HEK293T (cell line): ENCODE results near the gene PRAC2.

Experiments
- CTCF ChIA-PET: fragments of 350-600 bp; formaldehyde crosslinking; extraction: SDS; loops from one replicate; lab custom pipeline; 2021; ENCODE audit warnings: antibody characterized with exemption, inconsistent platforms; lab: Yijun Ruan, JAX
- POLR2A ChIA-PET: fragments of 350-600 bp; formaldehyde crosslinking; extraction: SDS; loops from one replicate; lab custom pipeline; 2020; ENCODE audit warnings: antibody characterized with exemption, inconsistent platforms; lab: Yijun Ruan, JAX
- DNase-seq: peaks from one replicate; pipeline ENCODE4 v3.0.0; 2012; ENCODE audit warnings: mixed read lengths; ENCODE audit errors: extremely low spot score
- ARNT ChIP-seq: fragments of 450-650 bp; IDR thresholded peaks from 2 replicates; pipeline ENCODE4 v1.6.1; 2017; ENCODE audit warnings: mild to moderate bottlenecking
- BHLHE40 ChIP-seq: fragments of 450-650 bp; IDR thresholded peaks from 2 replicates; pipeline ENCODE4 v1.6.1; 2016; ENCODE audit warnings: mild to moderate bottlenecking, moderate library complexity, borderline replicate concordance
- CTBP1 ChIP-seq: fragments of 450-650 bp; IDR thresholded peaks from 2 replicates; pipeline ENCODE4 v1.6.1; 2016; ENCODE audit warnings: borderline replicate concordance
- ELF4 ChIP-seq: fragments of 450-650 bp; IDR thresholded peaks from 2 replicates; pipeline ENCODE4 v1.6.1; 2017; ENCODE audit warnings: antibody characterized with exemption
- FOXA1 ChIP-seq: fragments of 450-650 bp; IDR thresholded peaks from 2 replicates; pipeline ENCODE4 v1.6.1; 2016; ENCODE audit warnings: mild to moderate bottlenecking
- FOXK2 ChIP-seq: fragments of 450-650 bp; IDR thresholded peaks from 2 replicates; pipeline ENCODE4 v1.6.1; 2016; ENCODE audit warnings: mild to moderate bottlenecking
- FOXM1 ChIP-seq: fragments of 450-650 bp; IDR thresholded peaks from 2 replicates; pipeline ENCODE4 v1.6.1; 2017; ENCODE audit warnings: mild to moderate bottlenecking, borderline replicate concordance
- HDGF ChIP-seq: fragments of 450-650 bp; IDR thresholded peaks from 2 replicates; pipeline ENCODE4 v1.6.1; 2017; ENCODE audit warnings: antibody characterized with exemption, borderline replicate concordance
- L3MBTL2 ChIP-seq: fragments of 450-650 bp; conservative IDR thresholded peaks from 2 replicates; pipeline ENCODE4 v1.6.1; 2016; ENCODE audit warnings: mild to moderate bottlenecking
- LEF1 ChIP-seq: fragments of 450-650 bp; IDR thresholded peaks from 2 replicates; pipeline ENCODE4 v1.6.1; 2017; ENCODE audit warnings: mild to moderate bottlenecking, borderline replicate concordance
- NFRKB ChIP-seq: fragments of 450-650 bp; IDR thresholded peaks from 2 replicates; pipeline ENCODE4 v1.6.1; 2016; ENCODE audit warnings: mild to moderate bottlenecking, moderate library complexity
- SP1 ChIP-seq: fragments of 450-650 bp; IDR thresholded peaks from 2 replicates; pipeline ENCODE4 v1.6.1; 2017
- SUZ12 ChIP-seq: fragments of 450-650 bp; IDR thresholded peaks from 2 replicates; pipeline ENCODE4 v1.6.1; 2016; ENCODE audit warnings: mild to moderate bottlenecking
- TARDBP ChIP-seq: fragments of 450-650 bp; IDR thresholded peaks from 2 replicates; pipeline ENCODE4 v1.6.1; 2016
- ZNF384 ChIP-seq: fragments of 450-650 bp; IDR thresholded peaks from 2 replicates; pipeline ENCODE4 v1.6.1; 2016
- TF ChIP-seq, protein P1 (sequence below): fragments of 450-650 bp; IDR thresholded peaks from 2 replicates; pipeline ENCODE4 v1.6.1; 2016

The PRAC2 gene

DNA sequence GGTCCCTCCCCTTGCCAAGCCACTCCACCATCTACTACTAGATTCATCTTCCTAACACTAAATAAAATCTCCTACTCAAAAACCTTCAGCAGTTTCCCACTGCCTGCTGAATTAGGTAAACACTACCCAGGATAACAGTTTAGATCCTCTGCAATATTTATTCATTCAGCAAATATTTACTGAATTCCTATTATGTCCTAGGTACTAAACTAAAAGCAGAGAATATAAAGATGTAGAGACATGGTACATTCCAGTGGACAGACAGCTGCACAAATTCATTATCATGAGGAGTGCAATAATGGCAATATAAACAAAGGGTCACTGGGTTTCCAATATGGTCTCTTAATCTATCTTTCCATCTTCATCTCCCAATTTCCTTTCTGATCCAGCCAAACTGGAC is 36.3 kb downstream of the PRAC2 start:
- ChIA-PET CTCF (interaction anchor here (0.7 kb wide), 1 partner anchor 45 kb away, joined by 3 read pairs; no protein-coding TSS in a partner anchor), POLR2A (interaction anchor here (2.4 kb wide), 1 partner anchor 29 kb away, joined by 9 read pairs; no protein-coding TSS in a partner anchor)
- DNase-seq, result no peak
- no peak for TF ChIP-seq ZNF384
- TF ChIP-seq HDGF, result no peak
- no peak for TF ChIP-seq TARDBP
- no peak for TF ChIP-seq FOXA1
- no peak for TF ChIP-seq CTBP1
- TF ChIP-seq SUZ12, result no peak
- no peak for TF ChIP-seq FOXK2
- TF ChIP-seq FOXM1, result no peak
- TF ChIP-seq NFRKB, result no peak
- no peak for TF ChIP-seq SP1
- TF ChIP-seq, protein P1, sequence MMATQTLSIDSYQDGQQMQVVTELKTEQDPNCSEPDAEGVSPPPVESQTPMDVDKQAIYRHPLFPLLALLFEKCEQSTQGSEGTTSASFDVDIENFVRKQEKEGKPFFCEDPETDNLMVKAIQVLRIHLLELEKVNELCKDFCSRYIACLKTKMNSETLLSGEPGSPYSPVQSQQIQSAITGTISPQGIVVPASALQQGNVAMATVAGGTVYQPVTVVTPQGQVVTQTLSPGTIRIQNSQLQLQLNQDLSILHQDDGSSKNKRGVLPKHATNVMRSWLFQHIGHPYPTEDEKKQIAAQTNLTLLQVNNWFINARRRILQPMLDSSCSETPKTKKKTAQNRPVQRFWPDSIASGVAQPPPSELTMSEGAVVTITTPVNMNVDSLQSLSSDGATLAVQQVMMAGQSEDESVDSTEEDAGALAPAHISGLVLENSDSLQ, result no peak

DNA sequence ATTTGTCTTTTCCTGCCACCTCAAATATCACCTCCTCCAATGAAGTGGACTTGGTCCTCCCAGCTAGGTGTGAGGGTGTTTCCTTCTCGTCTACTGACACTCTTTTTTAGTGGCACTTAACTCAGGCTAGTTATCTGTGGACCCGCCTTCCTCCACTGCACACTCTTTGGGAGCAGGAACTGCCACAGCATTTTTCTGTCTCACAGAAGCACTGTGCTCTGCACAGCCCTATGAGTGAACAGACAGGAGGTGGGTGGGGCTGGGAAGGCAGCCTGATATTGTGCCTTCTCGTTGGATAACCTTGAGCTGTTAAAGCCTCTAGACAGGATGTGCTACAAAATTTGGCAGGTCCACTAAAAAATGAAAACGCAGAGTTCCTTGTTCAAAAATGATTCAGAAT is 37.4 kb downstream of the PRAC2 start:
- no peak for DNase-seq
- ChIA-PET CTCF (interaction anchor here (0.8 kb wide), 1 partner anchor 36 kb away, joined by 3 read pairs; no protein-coding TSS in a partner anchor), POLR2A (no interaction called here)
- TF ChIP-seq CTBP1, result no peak
- TF ChIP-seq HDGF, result no peak
- no peak for TF ChIP-seq FOXA1
- no peak for TF ChIP-seq SP1
- TF ChIP-seq ZNF384, result no peak
- TF ChIP-seq, protein P1, result no peak
- no peak for TF ChIP-seq LEF1
- TF ChIP-seq FOXM1, result no peak

DNA sequence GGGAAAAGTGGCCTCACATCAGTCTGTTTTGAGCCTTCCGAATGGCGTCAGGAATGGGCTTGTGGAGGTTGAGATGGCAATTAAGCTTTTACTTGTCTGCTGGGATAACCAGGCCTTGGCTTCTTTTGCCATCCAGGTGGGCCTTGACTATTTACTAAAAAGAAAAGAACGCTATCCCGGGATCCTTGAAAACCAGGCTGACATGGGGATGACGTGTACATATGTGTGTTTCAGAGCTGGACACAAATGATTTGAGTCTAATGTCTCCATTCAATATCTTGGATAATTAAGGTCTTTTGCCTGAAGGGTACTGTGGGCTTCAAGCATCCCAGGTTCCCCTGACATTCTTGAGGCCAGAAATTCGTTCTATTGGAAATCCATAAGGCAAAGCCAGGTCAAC is 38.1 kb downstream of the PRAC2 start:
- ChIA-PET CTCF (interaction anchor here (0.8 kb wide), 1 partner anchor 37 kb away, joined by 3 read pairs; no protein-coding TSS in a partner anchor), POLR2A (no interaction called here)
- no peak for DNase-seq
- TF ChIP-seq L3MBTL2 (no peak), NFRKB (no peak), CTBP1 (no peak), FOXM1 (no peak), FOXK2 (no peak), ELF4 (no peak)
- TF ChIP-seq, protein P1, result no peak

DNA sequence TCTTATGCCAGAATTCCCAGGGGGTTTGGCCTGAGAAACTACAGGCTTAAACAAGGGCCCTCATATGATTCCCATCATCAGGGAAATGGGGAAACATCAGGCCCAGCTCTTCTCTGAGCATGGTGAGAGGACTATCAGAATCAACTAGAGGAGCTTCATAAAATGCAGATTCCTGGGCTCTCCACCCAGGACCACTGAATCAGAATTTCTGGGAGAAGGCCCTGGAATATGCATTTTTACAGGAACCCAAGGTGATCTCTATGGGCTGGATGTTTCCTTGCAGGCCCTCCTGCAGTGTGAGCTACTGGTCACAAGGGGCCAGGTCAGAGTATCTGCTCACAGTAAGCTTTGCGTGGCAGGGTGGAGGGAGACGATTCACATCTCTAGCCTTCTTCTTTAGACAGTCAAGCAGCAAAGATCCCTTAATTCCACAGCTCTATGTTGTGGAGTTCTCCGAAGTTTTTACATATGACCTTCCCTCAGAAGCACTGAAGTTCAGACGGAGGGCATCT is 44.3 kb downstream of the PRAC2 start:
- DNase-seq, result peak; percentile 13
- TF ChIP-seq ARNT (no peak), BHLHE40 (no peak), SP1 (no peak)
- TF ChIP-seq, protein P1, result no peak
- ChIA-PET CTCF (interaction anchor here (0.7 to 1.8 kb wide), 3 partner anchors 16 to 43 kb away, joined by 3 to 6 read pairs (median 4); no protein-coding TSS in a partner anchor), POLR2A (no interaction called here)

DNA sequence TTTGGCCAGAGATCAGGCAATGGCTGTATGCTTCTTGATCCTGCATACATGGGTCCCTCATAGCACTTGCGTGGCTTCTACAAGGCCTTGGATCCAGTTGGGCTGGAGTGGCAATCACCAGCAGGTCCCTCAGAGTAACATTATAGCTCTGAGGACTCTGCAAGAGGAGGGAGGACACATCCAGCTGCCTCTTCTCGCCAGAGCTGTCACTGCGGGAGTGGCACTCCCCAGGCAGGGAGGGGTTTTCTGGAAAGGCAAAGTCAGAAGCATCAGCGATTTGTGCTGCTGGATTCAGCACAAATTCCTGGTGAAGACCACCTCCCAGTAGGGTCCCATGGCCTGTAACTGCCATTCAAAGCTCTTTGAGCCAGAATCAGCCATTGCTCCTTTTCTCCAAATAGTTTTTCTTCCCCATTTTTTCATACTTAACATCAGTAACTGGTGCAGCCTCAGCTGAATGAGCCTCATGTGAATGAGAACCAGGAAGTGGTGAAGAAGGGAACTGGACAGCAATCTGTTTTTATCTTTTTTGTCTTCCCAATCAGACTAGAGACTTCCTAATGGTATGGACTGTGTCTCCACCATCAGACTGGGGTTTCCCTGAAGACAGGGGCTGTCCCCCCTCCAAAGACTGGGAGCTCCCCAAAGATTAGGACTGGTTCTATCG is 46.2 kb downstream of the PRAC2 start:
- CTCF ChIA-PET, result interaction anchor here (1.0 to 1.6 kb wide), 3 partner anchors 22 to 110 kb away, joined by 4 to 6 read pairs (median 5); no protein-coding TSS in a partner anchor
- POLR2A ChIA-PET, result no interaction called here
- no peak for TF ChIP-seq ELF4
- no peak for DNase-seq

DNA sequence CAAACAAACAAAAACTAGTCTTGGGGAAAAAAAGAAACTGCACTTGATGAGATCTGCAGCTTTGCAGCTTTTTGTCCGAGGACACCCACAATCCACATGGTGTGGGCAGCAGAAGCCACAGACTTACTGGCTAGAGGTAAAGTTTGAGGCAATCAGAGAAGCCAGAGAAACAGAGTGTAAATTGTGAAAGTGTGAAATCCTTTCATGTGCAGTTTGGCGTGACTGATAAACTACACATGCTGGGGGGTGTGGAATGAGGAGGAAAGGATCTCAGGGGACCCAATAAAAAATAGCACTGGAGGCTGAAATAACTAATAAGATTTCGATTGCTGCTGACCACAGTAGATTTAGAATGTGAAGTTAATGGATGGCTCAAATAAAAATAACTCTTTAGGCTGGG is 48.0 kb downstream of the PRAC2 start:
- TF ChIP-seq, protein P1, result no peak
- ChIA-PET POLR2A (no interaction called here), CTCF (no interaction called here)
- no peak for DNase-seq
